GM18505 (cell line): Measurements from ENCODE around the gene CAMTA1.

Experiments used
- ATAC-seq: cut with Tn5 transposase; IDR thresholded peaks from one replicate; pipeline ENCODE4 v1.9.1; 2021; ENCODE audit not compliant: unreplicated experiment
- POLR2A ChIP-seq: IDR thresholded peaks from 4 replicates; pipeline ENCODE4 v1.6.1; 2011; ENCODE audit warnings: borderline replicate concordance; ENCODE audit not compliant: insufficient read depth, insufficient read length; ENCODE audit errors: extremely low read depth

CAMTA1 gene

GRCh38 chr1:7256526-7256925, 471.3 kb downstream of the CAMTA1 start:
- TF ChIP-seq POLR2A, result no peak
- ATAC-seq, result no peak

- no peak for TF ChIP-seq POLR2A
These were observed 472.0 kb downstream of the CAMTA1 start for GRCh38 chr1:7257225-7257624.

GRCh38 chr1:7258589-7259135, 473.4 kb downstream of the CAMTA1 start:
- no peak for ATAC-seq
- TF ChIP-seq POLR2A, result no peak

More at GRCh38 chr1:7257225-7257624, 472.0 kb downstream of the CAMTA1 start:
- no peak for ATAC-seq

GRCh38 chr1:7259955-7260354, 474.7 kb downstream of the CAMTA1 start:
- no peak for ATAC-seq
- no peak for TF ChIP-seq POLR2A

- no peak for TF ChIP-seq POLR2A
- no peak for ATAC-seq
These were observed 476.2 kb downstream of the CAMTA1 start for GRCh38 chr1:7261490-7261889.

GRCh38 chr1:7262611-7263010, 477.4 kb downstream of the CAMTA1 start:
- ATAC-seq, result no peak

GRCh38 chr1:7263021-7263960, 478.0 kb downstream of the CAMTA1 start:
- no peak for ATAC-seq
- no peak for TF ChIP-seq POLR2A

More at GRCh38 chr1:7262611-7263010, 477.4 kb downstream of the CAMTA1 start:
- TF ChIP-seq POLR2A, result no peak

- no peak for ATAC-seq
- TF ChIP-seq POLR2A, result no peak
These were observed 478.8 kb downstream of the CAMTA1 start for GRCh38 chr1:7264101-7264500.

- no peak for TF ChIP-seq POLR2A
- no peak for ATAC-seq
These were observed 480.6 kb downstream of the CAMTA1 start for GRCh38 chr1:7265771-7266371.

- ATAC-seq, result no peak
- TF ChIP-seq POLR2A, result no peak
These were observed 481.3 kb downstream of the CAMTA1 start for GRCh38 chr1:7266561-7266960.

- TF ChIP-seq POLR2A, result no peak
- no peak for ATAC-seq
These were observed 482.2 kb downstream of the CAMTA1 start for GRCh38 chr1:7267493-7267892.

GRCh38 chr1:7268983-7269382, 483.7 kb downstream of the CAMTA1 start:
- TF ChIP-seq POLR2A, result no peak
- ATAC-seq, result no peak

- TF ChIP-seq POLR2A, result no peak
- no peak for ATAC-seq
These were observed 484.3 kb downstream of the CAMTA1 start for GRCh38 chr1:7269525-7269924.

GRCh38 chr1:7274256-7274655, 489.0 kb downstream of the CAMTA1 start:
- no peak for ATAC-seq
- TF ChIP-seq POLR2A, result no peak

GRCh38 chr1:7278045-7278444, 492.8 kb downstream of the CAMTA1 start:
- no peak for ATAC-seq
- TF ChIP-seq POLR2A, result no peak
